PC-3 (cell line): ENCODE measurements around the gene TCEAL9. TPM values are rescaled to one million over a fixed set of nuclear protein-coding genes. Genes with fewer than 3 reads are reported as not detected.

ENCODE experiments used
- ATAC-seq: fragments of 200-7000 bp; cut with Tn5 transposase; 2 replicates; pipeline ENCODE4 v1.9.1; 2020; ENCODE audit warnings: mild to moderate bottlenecking, moderate library complexity
- Bru-seq: library from RNA; stranded (reverse); fragments of 400-500 nt; gene quantifications from one replicate; lab custom pipeline; 2021; lab: Mats Ljungman, UMichigan
- BruChase-seq, 2 experiments: library from RNA; stranded (reverse); fragments of 400-500 nt; gene quantifications; one replicate each; lab custom pipeline; 2021; lab: Mats Ljungman, UMichigan
- BruUV-seq: library from RNA; stranded (reverse); fragments of 400-500 nt; replicated peaks from 2 replicates; lab custom pipeline; 2021; lab: Mats Ljungman, UMichigan
- CTCF ChIA-PET: fragments of 300-600 bp; sonication (Branson Sonifier 250); formaldehyde crosslinking; loops from one replicate; lab custom pipeline; 2022; ENCODE audit warnings: antibody characterized with exemption; lab: Charles Lee
- POLR2A ChIA-PET: fragments of 300-600 bp; sonication (Branson Sonifier 250); formaldehyde crosslinking; loops from one replicate; lab custom pipeline; 2022; ENCODE audit warnings: antibody characterized with exemption; ENCODE audit not compliant: unreplicated experiment; lab: Charles Lee
- DNase-seq: peaks from one replicate; pipeline ENCODE4 v3.0.0-alpha.2; 2015
- H2AFZ ChIP-seq: fragments of 300-600 bp; sonication (generic); 2 replicates; pipeline ENCODE4 v1.6.0; 2016; ENCODE audit warnings: antibody characterized with exemption, low read length
- H3F3A ChIP-seq: fragments of 300-600 bp; sonication (generic); one replicate; pipeline ENCODE4 v1.6.0; 2017; ENCODE audit warnings: antibody characterized with exemption, low read length, control low read depth, mild to moderate bottlenecking; ENCODE audit not compliant: unreplicated experiment
- H3K27ac ChIP-seq: fragments of 300-600 bp; sonication (generic); 2 replicates; pipeline ENCODE4 v1.5.1; 2016; ENCODE audit warnings: mild to moderate bottlenecking, low read length
- H3K27me3 ChIP-seq: fragments of 300-600 bp; sonication (generic); 2 replicates; pipeline ENCODE4 v1.6.1; 2016; ENCODE audit warnings: low read length, mixed read lengths
- H3K36me3 ChIP-seq: fragments of 300-600 bp; sonication (generic); 2 replicates; pipeline ENCODE4 v1.6.1; 2016; ENCODE audit warnings: low read depth, mixed run types, low read length, mixed read lengths
- H3K4me1 ChIP-seq: fragments of 300-600 bp; sonication (generic); 2 replicates; pipeline ENCODE4 v1.5.1; 2016; ENCODE audit warnings: low read length; ENCODE audit not compliant: insufficient read depth
- H3K4me2 ChIP-seq: fragments of 300-600 bp; sonication (generic); 2 replicates; pipeline ENCODE4 v1.6.0; 2016; ENCODE audit warnings: low read length
- H3K4me3 ChIP-seq: fragments of 300-600 bp; sonication (generic); 2 replicates; pipeline ENCODE4 v1.5.1; 2016; ENCODE audit warnings: mild to moderate bottlenecking, low read length, mixed read lengths
- H3K79me2 ChIP-seq: fragments of 300-600 bp; sonication (generic); 2 replicates; pipeline ENCODE4 v1.6.1; 2017; ENCODE audit warnings: low read length, mixed read lengths
- H3K9ac ChIP-seq: fragments of 300-600 bp; sonication (generic); 2 replicates; pipeline ENCODE4 v1.6.0; 2016; ENCODE audit warnings: mild to moderate bottlenecking, low read length
- H3K9me2 ChIP-seq: fragments of 300-600 bp; sonication (generic); replicated peaks from 2 replicates; pipeline ENCODE4 v1.6.1; 2016; ENCODE audit warnings: mixed run types, low read length, mixed read lengths
- H3K9me3 ChIP-seq: fragments of 300-600 bp; sonication (generic); 2 replicates; pipeline ENCODE4 v1.6.1; 2016; ENCODE audit warnings: low read length, mixed read lengths
- H4K20me1 ChIP-seq: fragments of 300-600 bp; sonication (generic); 2 replicates; pipeline ENCODE4 v1.6.1; 2016; ENCODE audit warnings: low read length, mixed read lengths
- CTCF ChIP-seq: fragments of 300-600 bp; sonication (generic); conservative IDR thresholded peaks from 2 replicates; pipeline ENCODE4 v1.5.1; 2017; ENCODE audit warnings: antibody characterized with exemption, low read depth, mild to moderate bottlenecking, low read length
- EZH2 ChIP-seq: fragments of 300-600 bp; sonication (generic); IDR thresholded peaks from one replicate; pipeline ENCODE4 v1.6.1; 2017; ENCODE audit warnings: antibody characterized with exemption, mild to moderate bottlenecking, low read length; ENCODE audit not compliant: unreplicated experiment
- EZH2phosphoT487 ChIP-seq: fragments of 300-600 bp; sonication (generic); IDR thresholded peaks from 2 replicates; pipeline ENCODE4 v1.6.1; 2018; ENCODE audit warnings: mild to moderate bottlenecking, antibody characterized with exemption, low read length, borderline replicate concordance
- intact Hi-C: fragments of 100-400 bp; cut with micrococcal nuclease; formaldehyde crosslinking; loops from 2 replicates; pipeline ENCODE4 v1.9.0; 2023
- long read RNA-seq: library from polyadenylated mRNA; unstranded; transcript quantifications from one replicate; pipeline ENCODE4 v2.0.0, GENCODE V29; 2021; ENCODE audit not compliant: unreplicated experiment
- total RNA-seq: library from RNA; depleted of rRNA; stranded (reverse); fragments of >200 nt; gene quantifications from 2 replicates; pipeline ENCODE4 v1.2.3, GENCODE V29; 2014; rRNA removed

Gene TCEAL9
- total RNA-seq (23.0 and 46.8 TPM in 2 replicates), Bru-seq, nascent RNA (percentile 97 among the genes with signal in this experiment), BruChase-seq, experiment 1, labeled RNA remaining after a 6-hour chase (percentile 99 among the genes with signal in this experiment), BruChase-seq, experiment 2, labeled RNA remaining after a 2-hour chase (percentile 99 among the genes with signal in this experiment)
- long read RNA-seq, transcript TCEAL9-202 (3 exons, 1,033 nt) = major isoform, 40 of 73 reads
- long read RNA-seq, transcript TCEAL9-201 (2 exons, 699 nt) = minor isoform, 21 of 73 reads
- long read RNA-seq, partial matches to known transcripts = 7 of 73 reads
- long read RNA-seq, other reads (novel, unspliced or antisense) = 1 of 73 reads

GRCh38 chrX:103356130-103356798 lies at the start of gene TCEAL9:
TSS of gene TCEAL9 (plus strand) at chrX:103356506. CDS start at chrX:103357685, 1,179 bp downstream.
- Histone ChIP-seq H2AFZ (peak within 1 kb of the TSS; percentile 98), H3K9me3 (no peaks in the 10 kb centered on the region), H3K4me2 (peak within 1 kb of the TSS; percentile 92), H3K4me1 (0 out of 2 replicates have a peak, but pooled peaks cover 7% of the 10 kb centered on the region), H3K27me3 (no peaks in the 10 kb centered on the region), H3K79me2 (peaks cover 16% of the 10 kb centered on the region), H3K27ac (0 out of 2 replicates have a peak within 1 kb of the TSS, but pooled peaks have one; percentile 20), H3K4me3 (peak within 1 kb of the TSS; percentile 92), H3K36me3 (no peaks in the 10 kb centered on the region), H3K9me2 (no peaks in the 10 kb centered on the region), H3K9ac (peak within 1 kb of the TSS; percentile 90), H3F3A (no peaks in the 10 kb centered on the region), H4K20me1 (no peaks in the 10 kb centered on the region)
- BruUV-seq = no TSS peak
- ChIA-PET POLR2A (interaction anchor here (0.5 to 0.6 kb wide), 3 partner anchors 20 to 108 kb away, joined by 3 read pairs; partner anchors contain the start of gene BEX3), CTCF (interaction anchor here (0.6 to 1.0 kb wide), 2 partner anchors 108 to 109 kb away, joined by 4 to 10 read pairs; no protein-coding TSS in a partner anchor)
- intact Hi-C loops = loop anchor here (5.0 kb wide), 1 partner anchor 106 kb away; no protein-coding TSS in a partner anchor
- DNase-seq (peak; percentile 48), ATAC-seq (peak; percentile 87)
- no peak for TF ChIP-seq EZH2phosphoT487
- no peak for TF ChIP-seq EZH2
- TF ChIP-seq CTCF = no peak

DNA sequence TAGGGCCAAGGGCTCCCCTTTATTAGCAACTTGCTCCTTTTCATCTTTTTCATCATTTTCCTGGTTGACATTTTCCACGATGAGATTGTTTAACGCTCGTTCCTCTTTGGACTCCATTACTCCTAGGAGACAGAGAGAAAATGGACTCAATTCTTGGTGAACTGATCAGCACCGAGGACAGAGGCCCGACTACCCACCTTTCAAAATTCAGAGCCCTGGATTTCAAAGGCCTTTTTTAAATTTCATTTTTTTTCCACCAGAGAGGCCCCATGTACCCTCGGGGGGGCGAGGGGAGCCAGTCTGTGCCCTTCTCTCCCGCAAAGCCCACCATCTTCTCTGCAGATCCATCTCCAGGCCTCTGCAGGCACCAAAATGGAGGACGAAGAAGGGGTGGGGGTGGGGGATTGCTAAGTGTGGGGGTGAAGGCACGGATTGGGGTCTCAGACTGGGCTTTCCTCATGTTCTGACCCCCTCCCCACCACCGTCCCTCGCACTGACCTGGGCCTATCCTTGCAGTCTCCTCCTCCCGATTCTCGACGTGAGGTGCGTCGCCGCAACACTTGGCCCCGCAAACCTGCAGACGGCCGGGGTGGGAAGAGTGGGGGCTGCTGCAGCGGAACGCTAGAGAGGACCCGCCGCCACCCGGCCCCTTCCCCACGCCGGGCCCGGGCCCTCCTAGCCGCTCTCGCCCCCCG lies 46.3 kb upstream of the TCEAL9 start:
- TSS peak; percentile 33 for BruUV-seq
- intact Hi-C loops = no loop called here
- TF ChIP-seq EZH2 (no peak), EZH2phosphoT487 (no peak), CTCF (no peak)

More for the DNA sequence above, 46.3 kb upstream of the TCEAL9 start:
- peak overlapping the region; percentile 83 for H2AFZ ChIP-seq
- H3K27ac ChIP-seq = no peak overlapping the region
- H3K27me3 ChIP-seq = 0 out of 2 replicates have a peak, but pooled peaks cover 5% of the 10 kb centered on the region
- ChIA-PET POLR2A (no interaction called here), CTCF (no interaction called here)
- no peaks in the 10 kb centered on the region for H3K79me2 ChIP-seq
- DNase-seq = no peak
- H4K20me1 ChIP-seq = no peaks in the 10 kb centered on the region
- peak overlapping the region; percentile 84 for H3K4me2 ChIP-seq
- no peak overlapping the region for H3K9ac ChIP-seq
- no peaks in the 10 kb centered on the region for H3K9me3 ChIP-seq
- no peak for ATAC-seq
- peaks cover 3% of the 10 kb centered on the region; the same call in 1 of the 2 replicates for H3K4me1 ChIP-seq
- no peaks in the 10 kb centered on the region for H3K9me2 ChIP-seq
- H3K36me3 ChIP-seq = no peaks in the 10 kb centered on the region
- H3F3A ChIP-seq = no peaks in the 10 kb centered on the region
- H3K4me3 ChIP-seq = peak overlapping the region; percentile 68
